HUES64 (cell line): Measurements from ENCODE around the gene PAN2.
"Not testable (repeated sequence)": the region's sequence is repeated elsewhere in the genome, so short reads cannot be mapped to it uniquely, and the experiment has no call there.

ENCODE experiments used
- H3K27ac ChIP-seq: 2 replicates; pipeline ENCODE4 v1.7.0; 2013; ENCODE audit warnings: low read depth, low read length, inconsistent platforms
- H3K27me3 ChIP-seq: 2 replicates; pipeline ENCODE4 v1.6.1; 2013; ENCODE audit warnings: mild to moderate bottlenecking, low read length; ENCODE audit not compliant: insufficient read depth
- H3K36me3 ChIP-seq: 2 replicates; pipeline ENCODE4 v1.6.1; 2013; ENCODE audit warnings: mild to moderate bottlenecking, low read length; ENCODE audit not compliant: insufficient read depth
- H3K4me1 ChIP-seq: 2 replicates; pipeline ENCODE4 v1.6.1; 2013; ENCODE audit warnings: mild to moderate bottlenecking, low read length, moderate library complexity; ENCODE audit not compliant: insufficient read depth
- H3K4me3 ChIP-seq: 2 replicates; pipeline ENCODE4 v1.5.1; 2013; ENCODE audit warnings: mild to moderate bottlenecking, low read length, moderate library complexity
- H3K9ac ChIP-seq: 2 replicates; pipeline ENCODE4 v1.6.1; 2013; ENCODE audit warnings: mild to moderate bottlenecking, low read depth, low read length
- H3K9me3 ChIP-seq: 2 replicates; pipeline ENCODE4 v1.6.1; 2013; ENCODE audit warnings: low read depth, low read length; ENCODE audit not compliant: insufficient read depth
- WGBS: fragments of 150-250, 120-280 bp; methylation state at CpG from one replicate; pipeline ENCODE4 v1.1.7; 2013; ENCODE audit warnings: missing lambda C conversion rate; 5-methylcytosine and 5-hydroxymethylcytosine counted together

The PAN2 gene

GRCh38 chr12:56341616-56342015 lies 7.8 kb upstream of the PAN2 start:
- no peak overlapping the region for H3K4me3 ChIP-seq
- H3K4me1 ChIP-seq, result peaks cover 18% of the 10 kb centered on the region
- H3K9me3 ChIP-seq, result no peaks in the 10 kb centered on the region
- no peak overlapping the region for H3K27ac ChIP-seq
- H3K36me3 ChIP-seq, result peaks cover 39% of the 10 kb centered on the region
- H3K27me3 ChIP-seq, result no peaks in the 10 kb centered on the region
- no CpG with 5 or more reads among the region's 1 CpG for WGBS
- no peak overlapping the region for H3K9ac ChIP-seq

GRCh38 chr12:56339158-56339422 lies 5.3 kb upstream of the PAN2 start:
- Histone ChIP-seq H3K27ac (peak overlapping the region; percentile 63; the same call in 1 of the 2 replicates), H3K36me3 (peaks cover 24% of the 10 kb centered on the region), H3K9ac (peak overlapping the region; percentile 25), H3K9me3 (no peaks in the 10 kb centered on the region), H3K4me3 (peak overlapping the region; percentile 17; the same call in 1 of the 2 replicates), H3K4me1 (peaks cover 23% of the 10 kb centered on the region), H3K27me3 (no peaks in the 10 kb centered on the region)
- WGBS, result 96% methylated on average over 1 of the region's 1 CpG

- H3K9ac ChIP-seq, result peak within 1 kb of the TSS; percentile 25
- H3K4me3 ChIP-seq, result peak within 1 kb of the TSS; percentile 17; the same call in 1 of the 2 replicates
- 12% methylated on average over 9 of the region's 9 CpGs for WGBS
- H3K27me3 ChIP-seq, result no peaks in the 10 kb centered on the region
- no peaks in the 10 kb centered on the region for H3K9me3 ChIP-seq
- peaks cover 23% of the 10 kb centered on the region for H3K4me1 ChIP-seq
- peak within 1 kb of the TSS; percentile 63; the same call in 1 of the 2 replicates for H3K27ac ChIP-seq
- H3K36me3 ChIP-seq, result peaks cover 18% of the 10 kb centered on the region
Observed at GRCh38 chr12:56338308-56339157, 4.7 kb upstream of the PAN2 start, which contains the start of gene IL23A. IL23A (plus strand) TSS chr12:56338884; CDS start chr12:56339045, 161 bp downstream.

GRCh38 chr12:56337753-56338251 lies 4.0 kb upstream of the PAN2 start:
- H3K4me1 ChIP-seq, result peaks cover 27% of the 10 kb centered on the region
- peaks cover 11% of the 10 kb centered on the region for H3K36me3 ChIP-seq
- peak overlapping the region; percentile 50; the same call in 1 of the 2 replicates for H3K27ac ChIP-seq
- H3K4me3 ChIP-seq, result no peak overlapping the region
- WGBS, result 87% methylated on average over 8 of the region's 8 CpGs
- no peak overlapping the region for H3K9ac ChIP-seq
- H3K27me3 ChIP-seq, result no peaks in the 10 kb centered on the region
- no peaks in the 10 kb centered on the region for H3K9me3 ChIP-seq

GRCh38 chr12:56336361-56337167 lies 2.8 kb upstream of the PAN2 start:
- Histone ChIP-seq H3K4me3 (no peak overlapping the region), H3K9ac (no peak overlapping the region), H3K9me3 (no peaks in the 10 kb centered on the region), H3K27me3 (no peaks in the 10 kb centered on the region), H3K36me3 (peaks cover 5% of the 10 kb centered on the region; the same call in 1 of the 2 replicates), H3K27ac (no peak overlapping the region), H3K4me1 (peaks cover 29% of the 10 kb centered on the region)
- 93% methylated on average over 7 of the region's 9 CpGs for WGBS

GRCh38 chr12:56335527-56335926 lies 1.7 kb upstream of the PAN2 start:
- peaks cover 29% of the 10 kb centered on the region for H3K4me1 ChIP-seq
- not testable (repeated sequence) for H3K27ac ChIP-seq, H3K36me3 ChIP-seq, H3K9me3 ChIP-seq, H3K27me3 ChIP-seq, H3K4me3 ChIP-seq, H3K9ac ChIP-seq
- WGBS, result 95% methylated on average over 8 of the region's 8 CpGs

- Histone ChIP-seq H3K27ac (peak overlapping the region; percentile 80), H3K9me3 (no peaks in the 10 kb centered on the region), H3K4me3 (peak overlapping the region; percentile 83), H3K9ac (peak overlapping the region; percentile 86), H3K36me3 (no peaks in the 10 kb centered on the region), H3K4me1 (peaks cover 27% of the 10 kb centered on the region), H3K27me3 (no peaks in the 10 kb centered on the region)
- 12% methylated on average over 6 of the region's 6 CpGs for WGBS
Observed at GRCh38 chr12:56334490-56334793, 642 bp upstream of the PAN2 start.

GRCh38 chr12:56333197-56333678 lies 562 bp downstream of the PAN2 start:
- 45% methylated on average over 6 of the region's 8 CpGs for WGBS
- H3K4me1 ChIP-seq, result peaks cover 17% of the 10 kb centered on the region
- no peaks in the 10 kb centered on the region for H3K27me3 ChIP-seq
- H3K4me3 ChIP-seq, result peak overlapping the region; percentile 83
- H3K27ac ChIP-seq, result peak overlapping the region; percentile 80
- no peaks in the 10 kb centered on the region for H3K9me3 ChIP-seq
- H3K36me3 ChIP-seq, result no peaks in the 10 kb centered on the region; the same call in 1 of the 2 replicates
- peak overlapping the region; percentile 86 for H3K9ac ChIP-seq

- WGBS, result 96% methylated on average over 11 of the region's 11 CpGs
- Histone ChIP-seq H3K9ac (peak overlapping the region; percentile 86; the same call in 1 of the 2 replicates), H3K27ac (peak overlapping the region; percentile 80)
Observed at GRCh38 chr12:56332512-56333196, 1.1 kb downstream of the PAN2 start.

GRCh38 chr12:56330936-56331490 lies 2.8 kb downstream of the PAN2 start:
- Histone ChIP-seq H3K27ac (no peak overlapping the region), H3K4me1 (peaks cover 11% of the 10 kb centered on the region; the same call in 1 of the 2 replicates), H3K9ac (no peak overlapping the region), H3K9me3 (no peaks in the 10 kb centered on the region), H3K27me3 (no peaks in the 10 kb centered on the region), H3K36me3 (peaks cover 15% of the 10 kb centered on the region), H3K4me3 (no peak overlapping the region)
- 95% methylated on average over 6 of the region's 7 CpGs for WGBS

More at GRCh38 chr12:56332512-56333196, 1.1 kb downstream of the PAN2 start:
- Histone ChIP-seq H3K9me3 (no peaks in the 10 kb centered on the region), H3K4me3 (peak overlapping the region; percentile 83), H3K4me1 (peaks cover 11% of the 10 kb centered on the region; the same call in 1 of the 2 replicates), H3K36me3 (no peaks in the 10 kb centered on the region; the same call in 1 of the 2 replicates), H3K27me3 (no peaks in the 10 kb centered on the region)
